ENCODE measurements around the gene RICTOR. TPM values are rescaled to one million over a fixed set of nuclear protein-coding genes. Genes with fewer than 3 reads are reported as not detected.

The RICTOR gene
- total and polyA plus RNA-seq, 2 donors (not counting 1 experiment from before 2014, with no cell fraction given), result 17.1 to 26.3 TPM

DNA sequence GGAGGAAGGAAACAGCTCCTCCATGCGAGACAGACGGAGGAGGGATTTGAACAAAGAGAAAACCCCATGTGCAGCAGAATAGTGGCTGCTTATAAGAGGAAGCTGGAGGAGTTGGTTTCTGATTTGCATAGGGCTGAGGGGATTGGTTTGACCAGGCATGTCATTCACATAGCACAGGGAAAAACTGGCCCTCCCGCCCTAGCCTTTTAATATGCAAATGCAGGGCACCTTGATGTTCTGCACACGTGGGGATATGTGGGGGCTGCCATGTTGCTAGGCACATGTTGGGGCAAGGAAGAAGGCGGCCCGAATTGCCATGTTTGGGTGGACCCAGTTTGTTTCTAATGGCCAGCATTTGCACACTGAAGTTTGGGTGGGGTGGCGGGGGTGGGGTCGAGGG is 186.2 kb downstream of the RICTOR start:
- H3K4me1 ChIP-seq (ENCODE audit: control insufficient read depth, extremely low read depth, insufficient read depth, low read length), result no peaks in the 10 kb centered on the region
- no peak for DNase-seq (ENCODE audit: low read depth in 2 of 2)
- H3K4me3 ChIP-seq (replicated peaks in 1 of 4; ENCODE audit: control extremely low read depth in 1 of 4, insufficient read depth in 1 of 4, low read depth in 3 of 4, low read length in 4 of 4), result no peak overlapping the region
- peaks cover 21% of the 10 kb centered on the region for H3K36me3 ChIP-seq (ENCODE audit: control insufficient read depth, insufficient read depth, low read length)
- H3K9me3 ChIP-seq (ENCODE audit: control insufficient read depth, insufficient read depth, low read depth, low read length), result no peaks in the 10 kb centered on the region
- no peaks in the 10 kb centered on the region for H3K79me2 ChIP-seq (ENCODE audit: control insufficient read depth, insufficient read depth, low read length)
- H2AFZ ChIP-seq (ENCODE audit: low read length), result no peak overlapping the region
- H3K9ac ChIP-seq (ENCODE audit: insufficient read depth, low read length), result no peak overlapping the region
- no peaks in the 10 kb centered on the region for H4K20me1 ChIP-seq (ENCODE audit: control insufficient read depth, extremely low read depth, insufficient read depth, low read length)
- no peak for TF ChIP-seq EZH2 (IDR thresholded peaks at IDR 0.05; ENCODE audit: low read length, missing control alignments)
- TF ChIP-seq, protein P1, sequence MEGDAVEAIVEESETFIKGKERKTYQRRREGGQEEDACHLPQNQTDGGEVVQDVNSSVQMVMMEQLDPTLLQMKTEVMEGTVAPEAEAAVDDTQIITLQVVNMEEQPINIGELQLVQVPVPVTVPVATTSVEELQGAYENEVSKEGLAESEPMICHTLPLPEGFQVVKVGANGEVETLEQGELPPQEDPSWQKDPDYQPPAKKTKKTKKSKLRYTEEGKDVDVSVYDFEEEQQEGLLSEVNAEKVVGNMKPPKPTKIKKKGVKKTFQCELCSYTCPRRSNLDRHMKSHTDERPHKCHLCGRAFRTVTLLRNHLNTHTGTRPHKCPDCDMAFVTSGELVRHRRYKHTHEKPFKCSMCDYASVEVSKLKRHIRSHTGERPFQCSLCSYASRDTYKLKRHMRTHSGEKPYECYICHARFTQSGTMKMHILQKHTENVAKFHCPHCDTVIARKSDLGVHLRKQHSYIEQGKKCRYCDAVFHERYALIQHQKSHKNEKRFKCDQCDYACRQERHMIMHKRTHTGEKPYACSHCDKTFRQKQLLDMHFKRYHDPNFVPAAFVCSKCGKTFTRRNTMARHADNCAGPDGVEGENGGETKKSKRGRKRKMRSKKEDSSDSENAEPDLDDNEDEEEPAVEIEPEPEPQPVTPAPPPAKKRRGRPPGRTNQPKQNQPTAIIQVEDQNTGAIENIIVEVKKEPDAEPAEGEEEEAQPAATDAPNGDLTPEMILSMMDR (conservative IDR thresholded peaks at IDR 0.05 in 1 of 2, IDR thresholded peaks at IDR 0.05 in 1 of 2; ENCODE audit: low read depth in 1 of 2, low read length in 2 of 2), result no peak
- H3K27ac ChIP-seq (ENCODE audit: insufficient read depth, low read length), result no peak overlapping the region
- no peaks in the 10 kb centered on the region for H3K27me3 ChIP-seq (ENCODE audit: control insufficient read depth, insufficient read depth, low read length)
- no peak overlapping the region for H3K4me2 ChIP-seq (ENCODE audit: extremely low read depth, insufficient read depth, low read length)

Other genes starting within 250 kb of the RICTOR start
- gene OSMR, start 228.4 kb downstream of the RICTOR start, total RNA-seq, result 74.7 and 102 TPM in 2 replicates
- 80.4 and 189 TPM in 2 replicates for gene OSMR, start 228.4 kb downstream of the RICTOR start, polyA plus RNA-seq
- gene FYB1, start 145.2 kb upstream of the RICTOR start, total RNA-seq, result under 0.01 TPM in 1 of 2 replicates, not detected in the other
- gene FYB1, start 145.2 kb upstream of the RICTOR start, polyA plus RNA-seq, result not detected in 2 replicates